Activated naive CD4-positive, alpha-beta T cell treated with anti-CD3 and anti-CD28 coated beads, Interleukin-2, amount 50 U/mL, for 16 hours (primary cell): Measurements from ENCODE around the gene SNCAIP.
"Not testable (repeated sequence)": the region's sequence is repeated elsewhere in the genome, so short reads cannot be mapped to it uniquely, and the experiment has no call there.

Source experiments
- DNase-seq: peaks from one replicate; pipeline ENCODE4 v3.0.0-alpha.2; 2020

SNCAIP gene

DNA sequence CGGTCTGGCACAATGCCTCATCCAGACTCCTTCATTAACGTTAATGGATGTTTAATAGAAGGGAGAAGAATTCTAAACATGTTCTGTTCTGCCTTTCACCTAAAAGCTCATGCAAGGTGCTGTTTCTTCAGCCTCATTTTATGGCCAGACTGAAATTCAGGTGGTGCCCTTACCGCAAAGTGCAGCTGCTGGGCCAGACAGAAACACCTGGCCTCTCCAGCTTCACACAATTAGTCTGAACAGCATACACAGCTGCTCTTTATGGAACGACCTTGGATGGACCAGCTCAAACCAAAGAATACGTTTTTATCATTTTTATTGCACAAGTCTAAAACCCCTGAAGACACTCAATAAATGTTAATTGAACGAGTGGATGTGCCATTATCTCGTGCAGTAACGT lies 4.6 kb downstream of the SNCAIP start:
- DNase-seq = no peak

DNA sequence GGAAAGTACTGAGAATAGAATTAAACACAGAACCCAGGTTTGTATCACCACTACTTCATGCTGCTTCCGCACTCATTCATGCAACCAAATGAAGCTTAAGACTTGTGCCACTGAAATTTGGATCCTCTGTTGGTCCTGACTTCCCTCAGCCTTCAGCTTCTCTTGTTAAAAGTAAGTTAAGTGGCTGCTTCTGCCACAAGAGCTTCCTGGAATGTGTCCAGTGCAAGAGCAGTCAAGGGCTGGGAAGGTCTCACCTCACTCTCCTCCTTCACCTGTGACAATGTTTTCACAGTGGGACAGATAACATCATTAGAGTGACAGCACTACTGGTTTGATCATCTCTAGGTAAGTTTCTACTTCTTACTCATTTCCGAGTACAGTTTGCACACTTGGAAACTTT lies 7.9 kb downstream of the SNCAIP start:
- DNase-seq = no peak

DNA sequence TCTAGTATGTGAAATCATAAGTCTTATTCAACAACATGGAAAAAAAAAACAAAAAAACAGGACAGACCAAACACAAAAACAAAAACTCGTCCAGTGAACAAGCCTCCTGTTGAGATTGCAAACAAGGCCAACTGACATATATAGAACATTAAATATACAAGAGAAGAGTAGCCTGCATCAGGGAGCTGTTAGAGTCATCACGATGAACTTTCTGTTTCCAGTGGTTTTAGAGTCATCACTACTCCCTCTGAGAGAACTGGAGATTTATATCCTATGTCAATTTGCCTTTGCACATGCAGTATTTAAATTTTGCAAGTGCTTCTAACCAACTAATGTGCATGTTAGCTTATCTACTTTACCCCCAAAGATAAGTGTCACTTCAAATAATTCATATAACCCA lies 9.9 kb downstream of the SNCAIP start:
- DNase-seq = no peak

DNA sequence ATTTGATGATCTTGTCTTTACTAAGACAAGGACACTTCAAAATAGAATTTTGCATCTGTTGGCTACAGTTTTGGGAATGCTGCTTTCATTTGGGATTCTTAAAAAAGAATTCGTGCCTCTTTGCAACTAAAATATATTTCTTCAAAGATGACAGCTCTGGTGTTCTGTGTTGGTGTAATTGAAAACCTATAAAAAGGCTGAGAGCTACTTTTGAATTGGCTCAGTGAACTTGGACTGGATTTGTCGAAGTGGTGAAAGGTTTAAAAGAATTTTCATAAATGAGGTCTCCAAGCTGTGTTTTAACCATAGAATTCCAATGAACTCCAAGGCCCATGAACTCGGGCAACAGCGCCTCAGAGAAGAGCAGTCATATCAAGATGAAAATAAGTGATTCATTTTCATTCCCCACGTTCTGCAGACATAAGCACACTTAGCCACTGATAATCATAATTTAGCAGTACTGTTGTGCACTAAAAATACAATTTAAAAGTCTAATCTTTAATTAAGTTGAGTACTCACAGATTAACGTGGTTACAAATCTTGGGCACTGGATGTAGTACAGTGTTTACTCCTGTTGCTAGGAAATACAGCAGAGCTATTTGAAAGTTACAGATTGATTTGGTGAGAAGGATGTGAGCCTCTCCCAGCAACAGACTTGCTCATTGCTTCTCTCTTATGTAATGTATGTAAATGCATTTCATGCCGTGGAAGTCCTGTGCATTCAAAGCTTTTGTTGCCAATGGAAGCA lies 10.9 kb downstream of the SNCAIP start:
- no peak for DNase-seq

- DNase-seq = no peak
Observed at GRCh38 chr5:122323738-122324137, 11.7 kb downstream of the SNCAIP start.

DNA sequence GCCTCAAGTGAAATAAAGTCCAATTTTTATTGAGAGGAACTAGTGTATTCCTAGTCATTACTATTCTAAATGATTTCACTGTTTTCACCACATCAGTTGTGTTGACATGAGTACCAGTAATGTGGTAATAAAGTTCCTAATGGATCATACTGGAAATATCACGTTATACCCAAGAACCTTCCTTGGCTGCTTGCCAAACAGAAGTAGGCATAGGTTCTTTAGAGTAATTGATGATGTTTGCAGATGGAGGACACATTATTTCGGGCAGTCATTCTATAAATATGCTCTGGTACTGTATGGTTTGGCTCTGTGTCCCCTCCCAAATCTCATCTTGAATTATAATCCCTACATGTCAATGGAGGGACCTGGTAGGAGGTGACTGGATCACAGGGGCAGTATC lies 15.1 kb downstream of the SNCAIP start:
- DNase-seq = no peak

- no peak for DNase-seq
Observed at GRCh38 chr5:122330881-122331280, 18.8 kb downstream of the SNCAIP start.

GRCh38 chr5:122332599-122333555 lies 20.8 kb downstream of the SNCAIP start:
- no peak for DNase-seq

DNA sequence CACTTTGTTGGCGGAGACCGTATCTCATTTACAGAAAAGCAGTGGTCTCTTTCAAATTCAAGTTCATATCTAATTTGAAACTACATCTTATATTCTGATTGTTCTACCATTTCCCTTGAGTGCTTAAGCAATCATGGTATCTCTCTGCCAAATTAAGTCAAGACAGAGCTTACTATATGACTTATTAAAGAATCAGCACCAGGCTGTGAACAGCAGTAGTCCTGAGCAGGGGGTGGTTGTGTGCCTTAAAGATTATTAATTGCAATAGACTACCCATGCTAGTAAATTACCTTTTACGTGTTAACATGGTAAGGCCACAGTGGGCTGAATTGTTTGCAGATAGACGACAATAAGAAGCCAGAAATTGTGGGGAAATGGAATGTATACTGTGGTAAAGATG lies 21.5 kb downstream of the SNCAIP start:
- no peak for DNase-seq

GRCh38 chr5:122339591-122339990 lies 27.6 kb downstream of the SNCAIP start:
- DNase-seq = no peak

GRCh38 chr5:122341087-122341486 lies 29.1 kb downstream of the SNCAIP start:
- no peak for DNase-seq

- no peak for DNase-seq
Observed at GRCh38 chr5:122342256-122342655, 30.2 kb downstream of the SNCAIP start.

DNA sequence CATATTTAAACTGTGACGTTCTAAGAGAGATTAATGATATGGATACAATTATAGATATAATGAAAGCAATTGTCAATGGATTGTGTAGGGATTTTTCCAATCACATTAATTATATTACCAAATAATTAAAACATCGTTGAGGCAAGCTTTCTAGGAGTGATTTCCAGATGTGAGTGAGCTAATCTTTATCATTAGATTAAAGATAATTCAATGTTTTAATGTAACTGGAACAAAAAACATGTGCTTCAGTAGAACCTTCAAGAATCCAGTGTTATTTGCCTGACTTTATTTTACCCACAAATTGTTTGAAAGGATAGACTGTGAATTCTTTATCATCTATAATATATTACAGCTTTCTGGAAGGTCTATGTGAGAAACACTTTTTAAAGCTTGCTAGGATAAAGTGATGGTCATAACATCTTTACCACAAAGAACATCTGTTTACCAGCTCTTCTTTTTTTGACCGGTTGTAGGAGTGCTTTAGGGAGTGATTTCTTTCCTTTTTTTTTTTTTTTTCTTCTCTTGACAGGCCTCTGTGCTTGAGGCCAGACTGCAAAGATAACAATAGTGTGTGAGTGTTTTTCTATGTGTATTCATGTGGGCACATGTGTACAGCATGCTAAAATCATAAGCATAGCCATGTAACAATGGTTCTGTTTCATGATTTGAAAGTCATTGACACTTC lies 35.0 kb downstream of the SNCAIP start:
- no peak for DNase-seq

- DNase-seq = no peak
Observed at GRCh38 chr5:122350496-122350895, 38.5 kb downstream of the SNCAIP start.

- DNase-seq = no peak
Observed at GRCh38 chr5:122351416-122352157, 39.5 kb downstream of the SNCAIP start.

- no peak for DNase-seq
Observed at GRCh38 chr5:122352331-122352730, 40.3 kb downstream of the SNCAIP start.

DNA sequence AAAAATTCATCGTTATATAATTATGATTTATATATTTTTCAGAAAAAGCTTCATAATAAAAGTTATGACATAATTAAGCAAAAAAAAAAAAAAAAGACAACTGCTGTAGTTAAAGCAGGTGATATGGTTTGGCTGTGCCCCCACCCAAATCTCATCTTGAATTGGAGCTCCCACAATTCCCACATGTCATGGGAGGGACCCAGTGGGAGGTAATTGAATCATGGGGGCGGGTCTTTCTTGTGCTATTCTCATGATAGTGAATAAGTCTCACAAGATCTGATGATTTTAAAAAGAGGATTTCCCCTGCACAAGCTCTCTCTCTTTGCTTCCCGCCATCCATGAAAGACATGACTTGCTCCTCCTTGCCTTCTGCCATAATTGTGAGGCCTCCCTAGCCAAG lies 41.3 kb downstream of the SNCAIP start:
- not testable (repeated sequence) for DNase-seq

GRCh38 chr5:122354293-122354692 lies 42.3 kb downstream of the SNCAIP start:
- no peak for DNase-seq

GRCh38 chr5:122355324-122355723 lies 43.3 kb downstream of the SNCAIP start:
- no peak for DNase-seq

GRCh38 chr5:122356855-122357254 lies 44.8 kb downstream of the SNCAIP start:
- DNase-seq = no peak

DNA sequence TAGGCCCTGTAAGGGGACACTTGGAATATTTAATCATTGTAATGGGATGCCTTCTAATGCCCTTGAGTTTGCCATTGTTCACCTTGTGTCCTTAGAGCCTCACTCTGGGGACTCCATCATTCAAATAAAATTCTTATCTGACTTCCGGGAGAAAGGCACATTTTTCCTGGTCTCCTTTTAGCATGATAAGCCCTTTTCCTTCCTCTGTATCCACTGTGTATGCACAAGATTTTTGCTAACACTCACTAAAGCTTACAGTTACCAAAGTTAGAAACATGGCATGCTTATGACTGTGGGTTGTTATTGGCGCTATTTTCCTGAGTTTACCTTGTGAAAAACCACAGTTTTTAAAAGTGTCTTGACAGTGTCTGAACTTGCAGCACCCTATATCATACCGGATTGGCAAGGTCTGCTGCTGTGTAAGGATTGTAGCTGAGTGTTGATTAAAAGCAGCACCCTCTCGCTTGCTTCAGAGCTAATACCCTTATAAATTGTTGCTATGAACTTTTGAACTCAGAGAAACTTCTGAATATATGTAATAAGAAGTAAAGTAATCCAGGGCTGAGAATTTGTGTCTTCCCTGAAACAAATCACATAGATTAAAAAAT lies 46.4 kb downstream of the SNCAIP start:
- no peak for DNase-seq

DNA sequence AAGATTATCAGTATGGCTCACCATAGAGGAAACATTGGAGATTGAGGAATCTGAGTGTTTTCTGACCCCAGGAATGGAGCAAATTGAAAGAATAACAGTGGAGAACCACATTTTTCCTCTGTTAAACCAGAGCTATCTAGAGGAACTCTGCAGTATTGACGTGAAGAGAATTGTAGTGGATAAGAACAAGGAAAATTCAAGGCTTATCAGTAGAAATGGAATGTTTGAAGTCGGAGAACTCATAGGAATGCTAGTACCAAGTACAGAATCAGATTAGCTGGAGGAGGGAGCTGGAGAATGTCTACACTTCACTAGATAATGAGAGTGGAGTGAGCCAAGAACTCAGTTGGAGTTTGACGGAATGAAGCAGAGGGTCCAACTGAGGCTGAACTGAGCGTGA lies 50.3 kb downstream of the SNCAIP start:
- DNase-seq = no peak
